IMR-90 (cell line): ENCODE measurements around the gene KLHL33. TPM values are rescaled to one million over a fixed set of nuclear protein-coding genes. Genes with fewer than 3 reads are reported as not detected.

Experiments
- ATAC-seq: fragments of 200-7000 bp; cut with Tn5 transposase; 2 replicates; pipeline ENCODE4 v1.9.1; 2020; ENCODE audit warnings: low read depth, mild to moderate bottlenecking, moderate library complexity
- BruUV-seq: library from RNA; stranded (reverse); fragments of 400-500 nt; replicated peaks from 2 replicates; lab custom pipeline; 2021; lab: Mats Ljungman, UMichigan
- CTCF ChIA-PET: fragments of 300-600 bp; formaldehyde crosslinking; extraction: SDS; loops from one replicate; lab custom pipeline; 2021; ENCODE audit warnings: antibody characterized with exemption; lab: Yijun Ruan, JAX
- POLR2A ChIA-PET: fragments of 300-600 bp; sonication (Branson Sonifier 250); formaldehyde crosslinking; loops from one replicate; lab custom pipeline; 2022; ENCODE audit warnings: antibody characterized with exemption; ENCODE audit not compliant: unreplicated experiment; lab: Charles Lee
- DNase-seq: peaks from one replicate; pipeline ENCODE4 v3.0.0; 2013
- H2AFZ ChIP-seq: replicated peaks from 2 replicates; pipeline ENCODE3; 2013; ENCODE audit warnings: low read length, mild to moderate bottlenecking; ENCODE audit not compliant: poor library complexity
- H2AK5ac ChIP-seq: 2 replicates; pipeline ENCODE4 v1.6.1; 2013; ENCODE audit warnings: low read depth, low read length, inconsistent platforms
- H2AK9ac ChIP-seq: replicated peaks from 2 replicates; pipeline ENCODE3; 2013; ENCODE audit warnings: mild to moderate bottlenecking, low read depth, low read length, moderate library complexity; ENCODE audit not compliant: poor library complexity
- H2BK120ac ChIP-seq: 2 replicates; pipeline ENCODE4 v1.6.1; 2013; ENCODE audit warnings: low read depth, low read length, inconsistent platforms
- H2BK15ac ChIP-seq: 3 replicates; pipeline ENCODE4 v1.6.1; 2013; ENCODE audit warnings: low read depth, low read length, inconsistent platforms
- H2BK20ac ChIP-seq: 2 replicates; pipeline ENCODE4 v1.6.1; 2013; ENCODE audit warnings: low read depth, mild to moderate bottlenecking, inconsistent platforms, low read length, moderate library complexity
- H2BK5ac ChIP-seq: 2 replicates; pipeline ENCODE4 v1.6.1; 2013; ENCODE audit warnings: mild to moderate bottlenecking, low read depth, low read length, inconsistent platforms; ENCODE audit not compliant: poor library complexity, severe bottlenecking
- H3K14ac ChIP-seq: replicated peaks from 2 replicates; pipeline ENCODE4 v1.6.1; 2013; ENCODE audit warnings: low read depth, low read length, inconsistent platforms
- H3K18ac ChIP-seq: 2 replicates; pipeline ENCODE4 v1.6.1; 2013; ENCODE audit warnings: low read depth, low read length, control low read depth
- H3K23ac ChIP-seq: 2 replicates; pipeline ENCODE4 v1.6.1; 2013; ENCODE audit warnings: low read depth, low read length, inconsistent platforms
- H3K27ac ChIP-seq: 2 replicates; pipeline ENCODE4 v1.5.1; 2013; ENCODE audit warnings: mild to moderate bottlenecking, control low read depth, low read length; ENCODE audit not compliant: insufficient read depth
- H3K27me3 ChIP-seq: 2 replicates; pipeline ENCODE4 v1.6.1; 2013; ENCODE audit warnings: low read length; ENCODE audit not compliant: control insufficient read depth, insufficient read depth
- H3K36me3 ChIP-seq: 2 replicates; pipeline ENCODE4 v1.6.1; 2013; ENCODE audit warnings: low read length, mixed read lengths; ENCODE audit not compliant: control insufficient read depth, insufficient read depth
- H3K4ac ChIP-seq: 2 replicates; pipeline ENCODE4 v1.6.1; 2013; ENCODE audit warnings: low read depth, low read length, inconsistent platforms
- H3K4me1 ChIP-seq: 2 replicates; pipeline ENCODE4 v1.6.1; 2013; ENCODE audit warnings: low read length, mixed read lengths; ENCODE audit not compliant: control insufficient read depth, insufficient read depth
- H3K4me2 ChIP-seq: 2 replicates; pipeline ENCODE4 v1.6.1; 2013; ENCODE audit warnings: low read depth, mild to moderate bottlenecking, control low read depth, low read length, moderate library complexity
- H3K4me3 ChIP-seq: 2 replicates; pipeline ENCODE4 v1.5.1; 2013; ENCODE audit warnings: low read depth, mild to moderate bottlenecking, control low read depth, low read length, moderate library complexity; ENCODE audit not compliant: insufficient read depth
- H3K56ac ChIP-seq: 2 replicates; pipeline ENCODE4 v1.6.1; 2013; ENCODE audit warnings: low read length, inconsistent platforms; ENCODE audit not compliant: insufficient read depth; ENCODE audit errors: extremely low read depth
- H3K79me1 ChIP-seq, 2 experiments: 2 replicates each; pipeline ENCODE4 v1.6.1; 2013; ENCODE audit warnings: low read length in 2 of 2, inconsistent platforms in 1 of 2, low read depth in 1 of 2
- H3K9ac ChIP-seq: 2 replicates; pipeline ENCODE4 v1.6.1; 2013; ENCODE audit warnings: low read depth, low read length, control low read depth
- H3K9me1 ChIP-seq: 2 replicates; pipeline ENCODE4 v1.6.1; 2013; ENCODE audit warnings: low read length, inconsistent platforms; ENCODE audit not compliant: insufficient read depth
- H3K9me3 ChIP-seq: 2 replicates; pipeline ENCODE4 v1.6.1; 2013; ENCODE audit warnings: low read length; ENCODE audit not compliant: control insufficient read depth, insufficient read depth
- H4K20me1 ChIP-seq: 2 replicates; pipeline ENCODE4 v1.6.1; 2013; ENCODE audit warnings: low read length, inconsistent platforms; ENCODE audit not compliant: insufficient read depth
- H4K5ac ChIP-seq: 2 replicates; pipeline ENCODE4 v1.6.1; 2013; ENCODE audit warnings: mild to moderate bottlenecking, low read depth, low read length, control low read depth
- H4K8ac ChIP-seq, 2 experiments: 2 replicates each; pipeline ENCODE4 v1.6.1; 2013; ENCODE audit warnings: low read depth in 2 of 2, low read length in 2 of 2, control low read depth in 1 of 2, inconsistent platforms in 1 of 2
- H4K91ac ChIP-seq: 2 replicates; pipeline ENCODE4 v1.6.1; 2013; ENCODE audit warnings: low read depth, low read length, inconsistent platforms; ENCODE audit not compliant: insufficient read depth
- CHD1 ChIP-seq: IDR thresholded peaks from 2 replicates; pipeline ENCODE4 v1.6.1; 2012; ENCODE audit warnings: low read depth, low read length, improper control_type of control experiment
- CTCF ChIP-seq: conservative IDR thresholded peaks from 2 replicates; pipeline ENCODE4 v1.5.1; 2012; ENCODE audit warnings: mild to moderate bottlenecking, low read depth, low read length, improper control_type of control experiment
- ELK1 ChIP-seq: fragments of 150-350 bp; IDR thresholded peaks from 2 replicates; pipeline ENCODE4 v1.6.1; 2016; ENCODE audit warnings: low read depth, mild to moderate bottlenecking, low read length, moderate library complexity, borderline replicate concordance
- MAZ ChIP-seq: IDR thresholded peaks from 2 replicates; pipeline ENCODE4 v1.6.1; 2012; ENCODE audit warnings: low read depth, mild to moderate bottlenecking, low read length, improper control_type of control experiment, moderate library complexity, borderline replicate concordance
- RFX5 ChIP-seq: IDR thresholded peaks from 2 replicates; pipeline ENCODE4 v1.8.0; 2012; ENCODE audit warnings: low read depth, mild to moderate bottlenecking, low read length, moderate library complexity
- SMC3 ChIP-seq: fragments of 150-350 bp; IDR thresholded peaks from 2 replicates; pipeline ENCODE4 v1.6.1; 2016; ENCODE audit warnings: low read depth, mild to moderate bottlenecking, antibody characterized with exemption, low read length, moderate library complexity
- USF2 ChIP-seq: fragments of 150-350 bp; IDR thresholded peaks from 2 replicates; pipeline ENCODE4 v1.6.1; 2017; ENCODE audit warnings: mild to moderate bottlenecking, antibody characterized with exemption, low read length, low read depth
- WGBS, 2 experiments: methylation state at CpG; one replicate each; pipeline versions ENCODE4 v1.1.5 to v1.1.7; 2013; ENCODE audit warnings: missing lambda C conversion rate in 2 of 2; ENCODE audit not compliant: insufficient read length in 1 of 2; ENCODE audit errors: extremely low coverage in 2 of 2; 5-methylcytosine and 5-hydroxymethylcytosine counted together
- dilution Hi-C: fragments of 300-500 bp; cut with HindIII; formaldehyde crosslinking; loops from one replicate; pipeline ENCODE4 v1.14.3; 2018; ENCODE audit warnings: low sequenced_read_pairs; ENCODE audit not compliant: unreplicated experiment
- in situ Hi-C: fragments of 300-500 bp; cut with MboI; formaldehyde crosslinking; loops from 3 replicates; pipeline ENCODE4 v1.14.3; 2019; ENCODE audit warnings: low sequenced_read_pairs, inconsistent platforms, mixed read lengths
- intact Hi-C: fragments of 100-400 bp; cut with micrococcal nuclease; formaldehyde crosslinking; loops from 2 replicates; pipeline ENCODE4 v1.10.0; 2022
- polyA plus RNA-seq, 3 experiments: library from polyadenylated mRNA; depleted of rRNA; stranded (reverse); fragments of >200 nt; gene quantifications; 2 replicates each; pipeline ENCODE4 v1.2.3, GENCODE V29; 2012; ENCODE audit warnings: low replicate concordance in 1 of 3
- total RNA-seq: library from RNA; depleted of rRNA; stranded (reverse); fragments of >200 nt; gene quantifications from 2 replicates; pipeline ENCODE4 v1.2.3, GENCODE V29; 2012

The KLHL33 gene
- total and polyA plus RNA-seq, 2 of the 4 experiments (the other 2 are of a cell fraction), result under 0.01 to 0.03 TPM

- Histone ChIP-seq H2BK120ac (no peak overlapping the region), H2AK9ac (no peak overlapping the region), H3K79me1 (no peaks in the 10 kb centered on the region), H3K23ac (no peak overlapping the region), H3K4me3 (no peak overlapping the region), H2BK5ac (no peak overlapping the region), H3K4me1 (no peaks in the 10 kb centered on the region), H3K4ac (no peak overlapping the region), H2AFZ (no peak overlapping the region), H3K9ac (no peak overlapping the region), H2BK20ac (no peak overlapping the region), H3K56ac (no peak overlapping the region), H3K9me3 (no peaks in the 10 kb centered on the region), H4K8ac (no peak overlapping the region), H3K27ac (no peak overlapping the region), H3K27me3 (no peaks in the 10 kb centered on the region), H3K36me3 (peaks cover 75% of the 10 kb centered on the region), H4K91ac (no peak overlapping the region), H3K18ac (no peak overlapping the region), H3K9me1 (no peaks in the 10 kb centered on the region), H2AK5ac (no peak overlapping the region), H3K14ac (no peak overlapping the region), H4K20me1 (no peaks in the 10 kb centered on the region), H3K4me2 (no peak overlapping the region), H4K5ac (no peak overlapping the region), H2BK15ac (no peak overlapping the region)
- intact Hi-C loops (no loop called here), dilution Hi-C loops (no loop called here), in situ Hi-C loops (no loop called here)
- ChIA-PET POLR2A (no interaction called here), CTCF (no interaction called here)
- DNase-seq, result no peak
- TF ChIP-seq USF2, result no peak
- TF ChIP-seq ELK1, result no peak
- TF ChIP-seq CTCF, result no peak
- no peak for TF ChIP-seq MAZ
- no peak for TF ChIP-seq SMC3
- no peak for TF ChIP-seq CHD1
- no peak for TF ChIP-seq RFX5
- ATAC-seq, result no peak
- WGBS, 2 experiments, result 95% methylated on average over 3 of the region's 17 CpGs; no CpG with 5 or more reads in 1 of the 2 experiments
- BruUV-seq, result no TSS peak
These were observed 49.6 kb downstream of the KLHL33 start for GRCh38 chr14:20386276-20386855.
